ENCODE data around the gene POLR3H. TPM values are rescaled to one million over a fixed set of nuclear protein-coding genes. Genes with fewer than 3 reads are reported as not detected.

The POLR3H gene
- total RNA-seq, 1 experiment from 2014 or later, result 14.7 TPM

DNA sequence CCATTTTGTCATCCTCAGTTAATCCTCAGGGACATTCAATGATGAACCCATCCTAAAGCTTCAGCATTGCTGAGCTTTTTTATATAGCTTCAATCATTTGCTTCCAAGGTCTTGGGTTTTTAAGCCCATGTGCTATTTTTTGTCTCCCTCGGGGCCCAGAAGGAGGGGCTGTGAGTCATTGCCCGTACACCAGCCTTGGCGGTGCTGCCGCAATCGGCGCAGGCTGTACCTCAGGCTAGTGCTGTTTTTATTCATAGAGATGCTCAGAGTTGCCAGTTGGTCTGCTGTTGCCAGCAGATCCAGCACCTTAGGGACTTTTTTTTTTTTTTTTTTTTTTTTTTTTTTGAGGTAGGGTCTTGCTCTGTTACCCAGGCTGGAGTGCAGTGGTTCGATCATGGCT, 39.9 kb downstream of the POLR3H start:
- no peak for DNase-seq
- Histone ChIP-seq H3K4me1 (no peaks in the 10 kb centered on the region), H3K27me3 (no peaks in the 10 kb centered on the region), H3K27ac (no peak overlapping the region), H3K36me3 (peaks cover 4% of the 10 kb centered on the region), H3K4me3 (no peak overlapping the region), H3K9me3 (replicated peaks) (no peaks in the 10 kb centered on the region)

DNA sequence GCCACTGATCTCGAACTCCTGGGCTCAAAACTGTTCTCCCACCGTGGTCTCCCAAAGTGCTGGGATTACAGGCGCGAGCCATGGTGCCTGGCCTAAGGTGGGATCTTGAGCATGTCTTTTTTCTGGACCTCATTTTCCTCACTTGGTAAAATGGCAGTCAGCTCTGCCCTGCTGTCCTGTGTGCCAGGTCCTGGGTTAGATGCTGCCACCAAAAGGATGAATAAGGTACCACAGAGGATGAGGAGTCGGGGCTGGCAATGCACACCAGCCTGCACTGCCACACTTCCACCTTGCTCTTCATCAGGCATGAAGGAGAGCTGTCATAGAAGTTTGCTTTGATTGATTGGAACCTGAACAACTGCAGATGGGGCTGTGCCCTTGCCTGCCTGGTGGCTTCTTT, 43.1 kb downstream of the POLR3H start:
- Histone ChIP-seq H3K27me3 (no peaks in the 10 kb centered on the region), H3K27ac (no peak overlapping the region), H3K4me1 (no peaks in the 10 kb centered on the region), H3K4me3 (no peak overlapping the region), H3K36me3 (peaks cover 4% of the 10 kb centered on the region), H3K9me3 (replicated peaks) (no peaks in the 10 kb centered on the region)
- DNase-seq, result no peak

DNA sequence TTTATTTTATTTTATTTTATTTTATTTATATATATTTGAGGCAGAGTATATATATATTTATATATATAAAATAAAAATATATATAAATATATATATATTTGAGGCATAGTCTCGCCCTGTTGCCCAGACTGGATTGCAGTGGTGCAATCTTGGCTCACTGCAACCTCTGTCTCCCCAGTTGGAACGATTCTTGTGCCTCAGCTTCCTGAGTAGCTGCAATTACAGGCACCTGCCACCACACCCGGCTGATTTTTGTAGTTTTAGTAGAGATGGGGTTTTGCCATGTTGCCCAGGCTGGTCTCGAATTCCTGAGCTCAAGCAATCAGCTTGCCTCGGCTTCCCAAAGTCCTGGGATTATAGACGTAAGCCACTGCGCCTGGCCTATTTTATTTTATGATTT, 44.0 kb downstream of the POLR3H start:
- H3K36me3 ChIP-seq, result peaks cover 4% of the 10 kb centered on the region
- H3K27ac ChIP-seq, result no peak overlapping the region
- no peaks in the 10 kb centered on the region for H3K4me1 ChIP-seq
- H3K27me3 ChIP-seq, result no peaks in the 10 kb centered on the region
- H3K9me3 ChIP-seq (replicated peaks), result no peaks in the 10 kb centered on the region
- no peak for DNase-seq
- no peak overlapping the region for H3K4me3 ChIP-seq

DNA sequence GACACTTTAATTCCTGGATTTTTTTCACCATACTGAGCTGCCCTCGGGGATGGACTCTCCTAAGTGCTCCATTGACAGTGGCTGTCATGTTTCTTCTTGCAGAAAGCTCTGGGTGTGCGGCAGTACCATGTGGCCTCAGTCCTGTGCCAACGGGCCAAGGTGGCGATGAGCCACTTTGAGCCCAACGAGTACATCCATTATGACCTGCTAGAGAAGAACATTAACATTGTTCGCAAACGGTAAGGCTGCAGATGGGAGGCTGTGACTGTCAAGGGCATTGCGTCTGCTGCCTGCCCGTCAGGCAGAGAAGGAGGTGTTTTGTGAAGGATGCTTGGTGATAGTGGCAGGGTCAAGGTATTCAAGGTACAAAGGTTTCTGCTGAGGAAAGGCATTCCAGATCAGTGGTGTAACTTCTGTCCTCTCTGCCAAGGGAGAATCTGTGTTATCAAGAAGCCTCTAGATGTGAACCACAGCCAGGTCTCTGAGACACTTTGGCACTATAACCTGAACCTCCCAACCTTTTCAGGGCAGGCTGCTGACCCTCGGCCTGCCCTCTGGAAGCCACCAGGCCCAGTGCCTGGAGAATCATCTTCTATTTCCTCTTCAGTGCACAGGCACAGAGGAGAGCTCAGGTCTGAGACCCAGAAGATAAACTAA, 44.5 kb downstream of the POLR3H start:
- no peaks in the 10 kb centered on the region for H3K4me1 ChIP-seq
- no peak overlapping the region for H3K4me3 ChIP-seq
- H3K36me3 ChIP-seq, result peaks cover 4% of the 10 kb centered on the region
- no peaks in the 10 kb centered on the region for H3K9me3 ChIP-seq (replicated peaks)
- no peak overlapping the region for H3K27ac ChIP-seq
- no peak for DNase-seq
- H3K27me3 ChIP-seq, result no peaks in the 10 kb centered on the region

DNA sequence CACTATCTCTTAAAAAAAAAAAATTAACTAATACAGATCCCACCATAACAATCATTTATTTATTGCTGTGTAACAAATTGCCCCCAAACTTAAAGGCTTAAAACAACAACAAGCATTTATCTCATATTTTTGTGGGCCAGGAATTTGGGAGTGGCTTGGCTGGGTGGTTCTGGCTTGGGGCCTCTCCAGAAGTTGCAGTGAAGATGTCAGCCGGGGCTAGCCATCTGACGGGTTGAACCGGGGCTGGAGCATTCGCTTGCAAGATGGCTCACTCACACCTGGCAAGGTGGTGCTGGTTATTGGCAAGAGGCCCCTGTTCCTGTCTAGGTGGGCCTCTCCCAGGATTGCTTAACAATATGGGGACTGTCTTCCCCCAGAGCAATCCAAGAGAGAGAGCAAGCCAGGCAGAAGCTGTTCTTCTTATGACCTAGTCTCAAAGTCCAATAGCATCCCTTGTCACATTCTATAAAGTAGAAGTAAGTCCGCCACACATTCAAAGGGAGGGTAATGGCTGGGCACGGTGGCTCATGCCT, 45.9 kb downstream of the POLR3H start:
- no peak for DNase-seq
- H3K27ac ChIP-seq, result no peak overlapping the region
- H3K36me3 ChIP-seq, result no peaks in the 10 kb centered on the region; the same call in 1 of the 2 replicates
- no peaks in the 10 kb centered on the region for H3K27me3 ChIP-seq
- H3K4me3 ChIP-seq, result no peak overlapping the region
- H3K4me1 ChIP-seq, result no peaks in the 10 kb centered on the region
- H3K9me3 ChIP-seq (replicated peaks), result no peaks in the 10 kb centered on the region

DNA sequence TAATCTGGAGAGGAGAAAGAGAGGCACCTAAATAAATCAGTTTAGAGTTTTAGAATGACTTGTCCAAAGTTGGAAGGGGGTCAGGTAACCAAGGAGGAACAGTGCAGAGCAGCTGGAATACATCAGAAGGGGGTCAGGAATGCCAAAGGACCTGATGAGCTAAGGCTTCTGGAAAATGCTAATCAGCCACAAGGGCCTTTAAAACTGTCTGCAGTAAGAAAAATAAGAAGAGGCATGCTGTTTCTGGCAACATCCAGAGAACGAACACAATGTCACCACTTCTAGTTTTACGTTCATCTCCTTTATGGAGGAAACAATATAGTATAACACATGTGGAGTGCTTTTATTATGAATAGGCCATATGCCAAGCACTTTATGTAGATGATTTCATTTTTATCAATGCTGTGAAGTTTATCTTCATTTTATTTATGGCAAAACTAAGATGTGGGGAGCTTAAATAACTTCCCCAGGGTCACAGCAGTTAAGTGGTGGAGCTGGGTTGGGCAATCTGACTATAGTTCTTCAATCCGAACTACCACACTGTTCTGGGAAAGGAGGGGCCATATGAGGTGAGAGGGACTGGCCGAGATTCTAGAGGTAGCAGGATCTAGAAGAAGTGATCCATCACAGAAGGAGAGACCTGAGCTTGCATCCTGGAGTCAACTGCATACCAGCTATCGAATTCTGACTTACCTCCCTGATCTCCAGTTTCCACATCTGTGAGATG, 52.7 kb downstream of the POLR3H start:
- Histone ChIP-seq H3K9me3 (replicated peaks) (no peaks in the 10 kb centered on the region), H3K27ac (no peak overlapping the region), H3K27me3 (no peaks in the 10 kb centered on the region), H3K4me1 (no peaks in the 10 kb centered on the region), H3K4me3 (no peak overlapping the region), H3K36me3 (no peaks in the 10 kb centered on the region)
- DNase-seq, result no peak

DNA sequence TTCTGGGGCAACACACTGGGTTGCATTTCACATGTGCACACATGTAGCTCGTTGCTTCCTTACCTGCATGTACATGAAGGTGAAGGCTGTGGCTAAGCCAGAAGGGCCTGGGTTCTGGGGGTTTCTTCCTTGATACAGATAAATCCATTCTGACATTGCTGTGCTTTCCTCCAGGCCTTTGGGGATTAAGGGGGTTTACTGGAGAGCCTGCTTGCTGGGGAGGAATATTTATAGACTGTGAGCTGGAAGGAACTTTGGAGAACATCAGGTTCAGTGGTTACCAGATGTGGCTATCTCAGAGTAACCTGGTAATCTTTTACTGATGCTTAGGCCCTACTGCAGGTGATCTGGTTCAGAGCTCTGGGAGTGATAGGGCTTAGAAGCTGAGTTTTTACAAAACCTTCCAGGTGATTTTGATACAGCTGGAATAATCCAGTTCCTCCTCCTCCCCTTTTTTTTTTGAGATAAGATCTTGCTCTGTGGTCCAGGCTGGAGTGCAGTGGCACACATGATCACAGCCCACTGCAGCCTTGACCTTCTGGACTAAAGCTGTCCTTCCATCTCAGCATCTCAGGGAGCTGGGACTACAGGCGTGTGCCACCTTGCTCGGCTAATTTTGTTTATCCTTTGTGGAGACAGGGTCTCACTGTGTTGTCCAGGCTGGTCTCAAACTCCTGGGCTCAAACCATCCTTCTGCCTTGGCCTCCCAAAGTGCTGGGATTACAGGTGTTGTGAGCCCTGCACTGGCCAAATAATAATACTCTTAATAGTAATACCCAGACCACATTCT, 55.5 kb downstream of the POLR3H start:
- Histone ChIP-seq H3K27ac (no peak overlapping the region), H3K36me3 (no peaks in the 10 kb centered on the region), H3K27me3 (no peaks in the 10 kb centered on the region), H3K9me3 (replicated peaks) (no peaks in the 10 kb centered on the region), H3K4me1 (no peaks in the 10 kb centered on the region), H3K4me3 (no peak overlapping the region)
- DNase-seq, result no peak

DNA sequence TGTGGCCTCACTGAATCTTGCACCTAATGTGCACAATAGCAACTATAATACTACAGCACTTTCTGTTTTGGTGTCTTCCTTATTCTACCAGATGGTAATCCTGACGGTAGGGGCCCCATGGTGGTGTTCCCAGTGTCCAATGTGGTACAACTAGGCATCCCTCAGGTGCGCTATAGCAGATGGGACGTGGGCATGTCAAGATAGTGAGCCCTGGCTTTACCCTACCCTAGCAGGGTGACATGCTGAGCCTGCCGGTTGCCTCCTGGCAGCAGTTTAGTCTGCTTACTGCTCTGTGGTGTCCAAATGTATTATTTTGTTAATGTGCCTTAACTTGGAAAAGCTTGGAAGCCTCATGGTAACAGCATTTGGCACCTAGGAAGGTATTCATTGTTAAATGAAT, 56.2 kb downstream of the POLR3H start:
- Histone ChIP-seq H3K27me3 (no peaks in the 10 kb centered on the region), H3K9me3 (replicated peaks) (no peaks in the 10 kb centered on the region), H3K4me3 (no peak overlapping the region), H3K4me1 (no peaks in the 10 kb centered on the region), H3K36me3 (no peaks in the 10 kb centered on the region), H3K27ac (no peak overlapping the region)
- DNase-seq, result no peak

DNA sequence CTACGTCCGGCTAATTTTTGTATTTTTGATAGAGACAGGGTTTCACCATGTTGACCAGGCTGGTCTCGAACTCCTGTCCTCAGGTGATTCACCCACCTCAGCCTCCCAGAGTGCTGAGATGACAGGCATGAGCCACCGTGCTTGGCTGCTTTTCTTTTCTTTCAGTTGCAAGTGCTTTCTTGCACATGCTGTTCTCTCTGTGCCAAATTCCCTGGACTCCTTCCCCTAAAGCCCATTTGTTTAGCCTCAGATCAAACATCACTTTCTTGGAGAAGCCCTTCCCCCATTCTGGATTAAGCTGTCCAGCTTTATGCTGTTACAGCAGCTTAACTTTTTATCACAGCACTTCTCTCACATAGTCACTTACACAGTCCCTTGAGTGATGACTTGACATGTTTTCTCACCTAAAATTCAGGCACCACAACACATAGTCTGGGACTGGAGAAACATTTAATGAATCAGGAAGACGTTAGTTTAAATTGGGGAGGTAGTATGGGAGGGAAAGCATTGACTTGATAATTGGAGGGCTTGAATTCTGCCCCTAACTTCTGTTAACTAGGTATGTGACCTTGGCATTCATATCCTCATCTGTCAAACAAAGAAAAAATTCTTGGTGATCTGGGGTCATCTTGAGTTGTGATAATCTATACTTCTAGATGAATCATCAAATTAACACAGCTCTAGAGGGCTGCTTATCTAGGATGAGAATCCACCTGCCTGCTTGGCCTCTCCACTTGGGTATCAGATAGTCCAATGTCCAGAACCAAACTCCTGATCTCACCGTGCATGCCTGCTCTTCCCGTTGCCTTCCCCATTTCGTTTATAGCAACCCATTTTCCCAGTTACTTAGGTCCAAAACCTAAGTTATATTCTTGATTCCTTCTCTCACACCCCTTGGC, 57.0 kb downstream of the POLR3H start:
- Histone ChIP-seq H3K27ac (no peak overlapping the region), H3K9me3 (replicated peaks) (no peaks in the 10 kb centered on the region), H3K36me3 (no peaks in the 10 kb centered on the region), H3K4me1 (no peaks in the 10 kb centered on the region), H3K27me3 (no peaks in the 10 kb centered on the region), H3K4me3 (no peak overlapping the region)
- no peak for DNase-seq

DNA sequence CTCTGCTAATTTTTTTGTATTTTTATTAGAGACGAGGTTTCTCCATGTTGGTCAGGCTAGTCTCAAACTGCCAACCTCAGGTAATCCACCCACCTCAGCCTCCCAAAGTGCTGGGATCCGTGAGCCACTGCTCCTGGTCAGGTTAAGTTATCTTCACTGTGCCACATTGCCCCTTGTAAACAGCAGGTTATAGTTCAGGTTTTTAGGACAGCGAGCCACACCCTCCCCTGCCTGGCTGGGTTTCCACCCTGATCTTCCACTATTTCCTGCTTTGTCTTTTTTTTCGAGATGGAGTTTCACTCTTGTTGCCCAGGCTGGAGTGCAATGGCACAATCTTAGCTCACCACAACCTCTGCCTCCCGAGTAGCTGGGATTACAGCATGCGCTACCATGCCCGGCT, 59.2 kb downstream of the POLR3H start:
- Histone ChIP-seq H3K36me3 (no peaks in the 10 kb centered on the region), H3K27ac (no peak overlapping the region), H3K27me3 (no peaks in the 10 kb centered on the region), H3K9me3 (replicated peaks) (no peaks in the 10 kb centered on the region), H3K4me3 (no peak overlapping the region), H3K4me1 (no peaks in the 10 kb centered on the region)
- DNase-seq, result no peak

DNA sequence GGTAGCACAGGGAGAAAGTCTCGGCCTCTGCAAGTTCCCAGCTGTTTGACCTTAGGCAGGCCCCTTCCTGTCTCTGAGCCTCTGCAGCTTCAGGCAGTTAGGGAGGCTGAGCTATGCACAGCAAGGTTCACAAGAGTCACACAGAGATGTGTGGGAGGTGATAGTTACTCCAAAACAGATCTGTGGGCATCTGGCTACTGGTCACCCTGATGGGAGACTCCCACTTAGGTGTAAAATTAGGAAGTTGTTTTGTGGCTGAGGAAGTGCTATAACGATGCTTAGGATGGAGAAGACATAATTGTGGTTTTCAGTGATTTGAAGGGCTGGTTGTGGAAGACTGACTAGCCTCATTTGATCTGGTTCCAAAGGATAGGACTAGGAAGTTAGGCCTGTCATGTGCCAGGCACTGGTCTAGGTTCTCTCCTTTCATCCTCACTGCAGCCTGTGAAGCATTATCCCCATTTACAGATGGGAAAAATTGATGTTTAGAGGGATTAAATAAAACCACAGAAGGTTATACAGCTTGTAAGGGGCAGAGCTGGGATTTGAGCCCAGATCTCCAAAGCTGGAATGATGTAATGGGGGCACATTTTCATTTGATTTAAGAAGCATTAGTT, 61.8 kb downstream of the POLR3H start:
- Histone ChIP-seq H3K27ac (no peak overlapping the region), H3K4me1 (no peaks in the 10 kb centered on the region), H3K36me3 (no peaks in the 10 kb centered on the region), H3K9me3 (replicated peaks) (no peaks in the 10 kb centered on the region), H3K4me3 (no peak overlapping the region), H3K27me3 (no peaks in the 10 kb centered on the region)
- no peak for DNase-seq

DNA sequence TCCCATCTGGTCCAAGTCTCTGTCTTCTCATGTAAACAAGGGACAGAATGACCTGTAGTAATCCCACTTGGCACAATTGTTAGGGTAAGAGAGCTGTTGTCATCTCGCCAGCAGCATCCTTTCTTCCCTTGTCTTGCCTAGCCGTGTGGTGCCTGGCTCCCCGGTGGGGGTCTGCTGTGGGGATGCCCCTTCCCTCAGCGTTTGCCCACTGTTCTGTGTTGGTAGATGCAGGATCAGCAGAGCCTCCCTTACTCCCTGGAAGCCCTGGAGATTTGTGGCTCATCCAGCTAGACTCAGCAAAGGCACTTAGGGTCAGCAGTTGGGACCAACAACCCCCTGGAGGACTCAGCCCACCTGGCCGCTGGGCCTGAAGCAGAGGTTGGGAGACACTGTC, 62.3 kb downstream of the POLR3H start:
- no peak overlapping the region for H3K27ac ChIP-seq
- H3K27me3 ChIP-seq, result no peaks in the 10 kb centered on the region
- no peak for DNase-seq
- no peaks in the 10 kb centered on the region for H3K9me3 ChIP-seq (replicated peaks)
- no peaks in the 10 kb centered on the region for H3K4me1 ChIP-seq
- H3K36me3 ChIP-seq, result no peaks in the 10 kb centered on the region
- no peak overlapping the region for H3K4me3 ChIP-seq

DNA sequence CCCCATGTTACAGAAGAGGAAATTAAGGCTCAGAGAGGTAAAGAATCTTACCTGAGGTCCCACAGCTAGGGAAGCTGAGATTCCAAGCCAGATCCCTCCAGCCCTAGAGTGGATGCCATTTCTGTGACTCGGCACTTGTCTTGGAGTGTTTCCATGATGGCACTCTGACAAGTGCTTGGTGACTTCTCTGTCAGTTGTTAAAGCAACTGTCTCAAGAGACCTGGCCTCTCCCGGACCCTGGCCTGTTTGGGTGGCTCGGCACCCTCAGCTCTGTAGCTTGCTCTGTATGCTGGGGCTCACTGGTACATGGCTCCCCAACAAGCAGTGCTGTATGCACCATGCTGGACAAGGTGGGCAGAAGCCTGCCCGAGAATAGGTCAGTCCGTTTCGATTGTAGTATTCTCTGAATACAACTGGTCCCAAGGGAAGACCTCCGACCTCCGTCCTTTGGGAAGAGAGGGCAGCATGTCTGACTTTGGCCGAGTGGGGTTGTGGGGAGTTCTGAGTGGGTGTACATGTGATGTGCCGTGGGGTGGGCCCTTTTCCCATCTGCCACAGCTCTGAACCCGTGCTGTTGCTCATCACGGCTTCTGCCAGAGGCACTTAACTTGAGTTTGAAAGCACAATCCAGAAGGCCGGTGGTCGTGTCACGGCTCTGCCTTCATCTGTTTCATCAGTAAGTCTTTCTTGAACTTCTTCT, 63.0 kb downstream of the POLR3H start:
- Histone ChIP-seq H3K4me1 (no peaks in the 10 kb centered on the region), H3K27ac (no peak overlapping the region), H3K36me3 (no peaks in the 10 kb centered on the region), H3K27me3 (no peaks in the 10 kb centered on the region), H3K4me3 (no peak overlapping the region), H3K9me3 (replicated peaks) (no peaks in the 10 kb centered on the region)
- DNase-seq, result no peak

DNA sequence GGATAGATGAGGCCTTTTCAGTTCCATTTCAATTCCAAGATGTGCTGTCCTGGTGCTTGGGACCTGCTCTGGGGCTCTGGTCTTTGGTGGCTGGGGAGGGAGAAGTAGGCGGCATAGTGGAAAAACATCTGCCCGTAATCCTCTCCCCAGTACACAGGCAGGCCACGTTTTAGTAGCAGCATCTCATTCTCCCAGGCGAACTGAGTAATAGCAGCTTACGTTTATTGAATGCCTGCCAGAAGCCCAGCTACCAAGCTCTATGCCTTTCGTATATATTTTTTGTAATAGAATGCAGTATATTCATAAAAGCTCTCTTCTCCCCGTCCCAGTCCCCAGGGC, 63.9 kb downstream of the POLR3H start:
- DNase-seq, result no peak
- no peaks in the 10 kb centered on the region for H3K4me1 ChIP-seq
- H3K36me3 ChIP-seq, result no peaks in the 10 kb centered on the region
- H3K4me3 ChIP-seq, result no peak overlapping the region
- H3K27ac ChIP-seq, result no peak overlapping the region
- H3K9me3 ChIP-seq (replicated peaks), result no peaks in the 10 kb centered on the region
- no peaks in the 10 kb centered on the region for H3K27me3 ChIP-seq

Measured in SJCRH30 (cell line).